CD4-positive, alpha-beta T cell treated with Interleukin-10 for 1 hour (primary cell): Measurements from ENCODE around the gene DISC1.
A peak's percentile ranks its signal among the peaks of the same experiment; 100 is the strongest.
"Not testable (repeated sequence)": the region's sequence is repeated elsewhere in the genome, so short reads cannot be mapped to it uniquely, and the experiment has no call there.

Experiments
- DNase-seq: peaks from one replicate; pipeline ENCODE4 v3.0.0-alpha.2; 2020

DISC1 gene

GRCh38 chr1:231705806-231706760 is 79.5 kb downstream of the DISC1 start:
- no peak for DNase-seq

GRCh38 chr1:231706934-231707333 is 80.3 kb downstream of the DISC1 start:
- no peak for DNase-seq

- DNase-seq, result no peak
Measured at GRCh38 chr1:231707407-231707806, 80.8 kb downstream of the DISC1 start.

GRCh38 chr1:231708394-231708793 is 81.8 kb downstream of the DISC1 start:
- DNase-seq, result no peak

GRCh38 chr1:231714440-231714839 is 87.8 kb downstream of the DISC1 start:
- DNase-seq, result no peak

GRCh38 chr1:231715816-231716722 is 89.5 kb downstream of the DISC1 start:
- no peak for DNase-seq

GRCh38 chr1:231716879-231717278 is 90.3 kb downstream of the DISC1 start:
- DNase-seq, result no peak

GRCh38 chr1:231719485-231720183 is 93.0 kb downstream of the DISC1 start:
- DNase-seq, result no peak

- no peak for DNase-seq
Measured at GRCh38 chr1:231720652-231721325, 94.2 kb downstream of the DISC1 start.

GRCh38 chr1:231721436-231721835 is 94.8 kb downstream of the DISC1 start:
- no peak for DNase-seq

GRCh38 chr1:231722356-231722755 is 95.8 kb downstream of the DISC1 start:
- no peak for DNase-seq

GRCh38 chr1:231723146-231723545 is 96.6 kb downstream of the DISC1 start:
- no peak for DNase-seq

GRCh38 chr1:231724041-231724440 is 97.5 kb downstream of the DISC1 start:
- no peak for DNase-seq

- DNase-seq, result peak; percentile 1
Measured at GRCh38 chr1:231724876-231725647, 98.5 kb downstream of the DISC1 start.

GRCh38 chr1:231727171-231727570 is 100.6 kb downstream of the DISC1 start:
- DNase-seq, result no peak

GRCh38 chr1:231728987-231729386 is 102.4 kb downstream of the DISC1 start:
- DNase-seq, result not testable (repeated sequence)

- DNase-seq, result no peak
Measured at GRCh38 chr1:231729544-231729943, 103.0 kb downstream of the DISC1 start.

GRCh38 chr1:231731268-231731667 is 104.7 kb downstream of the DISC1 start:
- no peak for DNase-seq

GRCh38 chr1:231733063-231733462 is 106.5 kb downstream of the DISC1 start:
- DNase-seq, result no peak

GRCh38 chr1:231733672-231734071 is 107.1 kb downstream of the DISC1 start:
- no peak for DNase-seq

GRCh38 chr1:231734417-231734816 is 107.8 kb downstream of the DISC1 start:
- no peak for DNase-seq

- DNase-seq, result no peak
Measured at GRCh38 chr1:231735411-231735810, 108.8 kb downstream of the DISC1 start.
